Activated CD8-positive, alpha-beta T cell treated with anti-CD3 and anti-CD28 coated beads for 36 hours (primary cell): ENCODE results near the gene ZNF652. TPM values are rescaled to one million over a fixed set of nuclear protein-coding genes. Genes with fewer than 3 reads are reported as not detected.

ENCODE experiments used
- ATAC-seq: fragments of 200-7000 bp; cut with Tn5 transposase; one replicate; pipeline ENCODE4 v1.10.0; 2021; ENCODE audit warnings: mild to moderate bottlenecking, moderate library complexity
- CTCF ChIA-PET: fragments of 350-600 bp; sonication (Branson Sonifier 250); formaldehyde crosslinking; loops from one replicate; lab custom pipeline; 2021; ENCODE audit warnings: antibody characterized with exemption; lab: Charles Lee
- POLR2A ChIA-PET: fragments of 350-600 bp; sonication (Branson Sonifier 250); formaldehyde crosslinking; loops from one replicate; lab custom pipeline; 2021; ENCODE audit warnings: antibody characterized with exemption; lab: Charles Lee
- DNase-seq: peaks from one replicate; pipeline ENCODE4 v3.0.0-alpha.2; 2020
- H3K27ac Mint-ChIP-seq: one replicate; pipeline ENCODE4 v1.8.0; 2021; ENCODE audit warnings: mild to moderate bottlenecking, mixed read lengths
- H3K27me3 Mint-ChIP-seq: one replicate; pipeline ENCODE4 v1.8.0; 2021; ENCODE audit warnings: mixed read lengths
- H3K36me3 Mint-ChIP-seq: one replicate; pipeline ENCODE4 v1.8.0; 2021; ENCODE audit warnings: low read depth, mixed read lengths
- H3K4me1 Mint-ChIP-seq: one replicate; pipeline ENCODE4 v1.8.0; 2021; ENCODE audit warnings: low read depth, mixed read lengths
- H3K4me3 Mint-ChIP-seq: one replicate; pipeline ENCODE4 v1.8.0; 2021; ENCODE audit warnings: mild to moderate bottlenecking, moderate library complexity, mixed read lengths
- H3K9me3 Mint-ChIP-seq: one replicate; pipeline ENCODE4 v1.8.0; 2021; ENCODE audit warnings: mixed read lengths
- intact Hi-C: fragments of 100-400 bp; cut with micrococcal nuclease; formaldehyde crosslinking; loops from one replicate; pipeline ENCODE4 v1.10.0; 2022
- total RNA-seq, 2 experiments: library from RNA; stranded (reverse); gene quantifications; one replicate each; pipeline ENCODE4 v1.2.3, GENCODE V29; 2021
- TF ChIP-seq, protein P1 (sequence below): fragments of 200-600 bp; IDR thresholded peaks from one replicate; pipeline ENCODE4 v1.8.0; 2022; ENCODE audit warnings: antibody characterized with exemption, mild to moderate bottlenecking

Gene ZNF652
- total RNA-seq, 2 experiments from 2014 or later: 6.4 to 6.7 TPM

DNA sequence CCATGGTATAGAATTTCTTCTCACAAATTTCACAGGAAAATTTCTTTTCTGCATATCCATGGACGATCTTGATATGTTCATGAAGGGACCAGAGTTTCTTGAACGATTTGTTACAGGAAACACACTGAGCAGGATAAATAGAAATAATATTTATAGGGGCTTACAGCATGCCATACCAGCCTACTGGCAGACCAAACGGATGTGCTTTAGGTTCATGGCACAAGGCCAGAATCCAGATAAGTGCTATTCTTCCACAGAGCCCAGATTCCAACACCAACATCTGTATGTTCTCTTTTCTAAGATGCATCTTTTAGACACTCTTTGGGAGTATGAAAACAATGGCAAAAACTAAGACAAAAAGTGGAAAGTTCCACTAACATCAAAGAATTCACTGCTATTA lies 49.3 kb downstream of the ZNF652 start:
- Mint-ChIP-seq H3K27ac (no peak overlapping the region), H3K4me1 (peaks cover 23% of the 10 kb centered on the region), H3K4me3 (no peak overlapping the region), H3K9me3 (no peaks in the 10 kb centered on the region), H3K36me3 (no peaks in the 10 kb centered on the region), H3K27me3 (no peaks in the 10 kb centered on the region)
- POLR2A ChIA-PET: no interaction called here
- CTCF ChIA-PET: interaction anchor here (1.0 kb wide), 1 partner anchor 84 kb away, joined by 3 read pairs; no protein-coding TSS in a partner anchor
- DNase-seq: no peak
- no peak for ATAC-seq
- intact Hi-C loops: no loop called here
- TF ChIP-seq, protein P1, sequence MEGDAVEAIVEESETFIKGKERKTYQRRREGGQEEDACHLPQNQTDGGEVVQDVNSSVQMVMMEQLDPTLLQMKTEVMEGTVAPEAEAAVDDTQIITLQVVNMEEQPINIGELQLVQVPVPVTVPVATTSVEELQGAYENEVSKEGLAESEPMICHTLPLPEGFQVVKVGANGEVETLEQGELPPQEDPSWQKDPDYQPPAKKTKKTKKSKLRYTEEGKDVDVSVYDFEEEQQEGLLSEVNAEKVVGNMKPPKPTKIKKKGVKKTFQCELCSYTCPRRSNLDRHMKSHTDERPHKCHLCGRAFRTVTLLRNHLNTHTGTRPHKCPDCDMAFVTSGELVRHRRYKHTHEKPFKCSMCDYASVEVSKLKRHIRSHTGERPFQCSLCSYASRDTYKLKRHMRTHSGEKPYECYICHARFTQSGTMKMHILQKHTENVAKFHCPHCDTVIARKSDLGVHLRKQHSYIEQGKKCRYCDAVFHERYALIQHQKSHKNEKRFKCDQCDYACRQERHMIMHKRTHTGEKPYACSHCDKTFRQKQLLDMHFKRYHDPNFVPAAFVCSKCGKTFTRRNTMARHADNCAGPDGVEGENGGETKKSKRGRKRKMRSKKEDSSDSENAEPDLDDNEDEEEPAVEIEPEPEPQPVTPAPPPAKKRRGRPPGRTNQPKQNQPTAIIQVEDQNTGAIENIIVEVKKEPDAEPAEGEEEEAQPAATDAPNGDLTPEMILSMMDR: no peak

DNA sequence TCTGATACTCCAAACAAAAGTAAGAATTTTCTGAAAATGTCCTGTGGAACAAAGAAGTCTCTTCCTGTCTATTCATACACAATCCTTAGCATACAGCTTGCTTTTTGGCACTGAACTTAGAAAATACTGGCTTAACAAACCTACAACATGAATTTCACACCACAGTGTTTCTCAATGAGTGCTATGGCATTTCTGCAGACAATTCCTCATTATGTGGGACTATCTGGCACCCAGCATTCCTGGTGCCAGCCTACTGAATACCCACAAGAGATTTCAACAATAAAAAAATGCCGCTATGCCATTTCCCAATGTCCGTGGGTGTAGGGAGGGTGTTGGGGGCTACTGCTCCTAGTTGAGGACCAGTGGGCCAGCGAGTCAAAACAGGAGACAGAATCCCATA lies 62.1 kb downstream of the ZNF652 start:
- Mint-ChIP-seq H3K36me3 (peaks cover 3% of the 10 kb centered on the region), H3K9me3 (no peaks in the 10 kb centered on the region), H3K27ac (no peak overlapping the region), H3K4me1 (no peaks in the 10 kb centered on the region), H3K27me3 (no peaks in the 10 kb centered on the region), H3K4me3 (no peak overlapping the region)
- ChIA-PET POLR2A (no interaction called here), CTCF (interaction anchor here (4.2 kb wide), 1 partner anchor 9 kb away, joined by 18 read pairs; no protein-coding TSS in a partner anchor)
- intact Hi-C loops: no loop called here
- TF ChIP-seq, protein P1: no peak
- DNase-seq (no peak), ATAC-seq (no peak)

DNA sequence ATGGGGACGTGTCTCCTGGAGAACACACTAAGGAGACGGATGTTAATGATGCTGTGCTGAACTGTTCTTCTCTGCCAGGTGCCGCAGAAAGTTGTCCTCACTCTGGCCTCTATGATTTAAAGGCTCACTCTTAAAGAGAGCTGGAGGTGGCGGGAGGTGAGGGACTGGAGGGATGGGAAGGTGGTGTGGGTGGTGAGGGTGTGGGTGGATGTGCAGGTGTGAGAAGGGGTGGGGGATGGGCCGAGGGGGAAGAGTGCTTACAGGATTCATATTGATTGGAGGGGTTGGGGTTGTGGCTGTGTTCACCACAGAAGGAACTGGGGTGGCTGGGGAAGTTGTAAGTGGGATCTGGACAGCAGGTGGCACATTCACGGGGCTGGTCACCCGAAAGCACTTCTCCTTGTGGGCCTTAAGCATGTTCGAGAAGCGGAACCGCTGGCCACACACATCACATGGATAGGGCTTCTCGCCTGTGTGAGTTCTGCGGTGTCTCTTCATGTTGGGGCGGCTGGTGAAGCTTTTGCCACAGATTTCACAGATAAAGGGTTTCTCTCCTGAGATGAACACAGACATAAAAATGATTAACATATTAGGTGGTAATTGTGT lies 63.6 kb downstream of the ZNF652 start:
- CTCF ChIA-PET: interaction anchor here (0.8 to 4.2 kb wide), 6 partner anchors 8 to 168 kb away, joined by 3 to 18 read pairs (median 6); no protein-coding TSS in a partner anchor
- intact Hi-C loops: no loop called here
- H3K4me1 Mint-ChIP-seq: peaks cover 6% of the 10 kb centered on the region
- TF ChIP-seq, protein P1: no peak
- no peak for DNase-seq
- H3K36me3 Mint-ChIP-seq: no peaks in the 10 kb centered on the region
- no peaks in the 10 kb centered on the region for H3K27me3 Mint-ChIP-seq
- H3K27ac Mint-ChIP-seq: no peak overlapping the region
- POLR2A ChIA-PET: no interaction called here
- H3K9me3 Mint-ChIP-seq: no peaks in the 10 kb centered on the region
- no peak overlapping the region for H3K4me3 Mint-ChIP-seq
- ATAC-seq: no peak

DNA sequence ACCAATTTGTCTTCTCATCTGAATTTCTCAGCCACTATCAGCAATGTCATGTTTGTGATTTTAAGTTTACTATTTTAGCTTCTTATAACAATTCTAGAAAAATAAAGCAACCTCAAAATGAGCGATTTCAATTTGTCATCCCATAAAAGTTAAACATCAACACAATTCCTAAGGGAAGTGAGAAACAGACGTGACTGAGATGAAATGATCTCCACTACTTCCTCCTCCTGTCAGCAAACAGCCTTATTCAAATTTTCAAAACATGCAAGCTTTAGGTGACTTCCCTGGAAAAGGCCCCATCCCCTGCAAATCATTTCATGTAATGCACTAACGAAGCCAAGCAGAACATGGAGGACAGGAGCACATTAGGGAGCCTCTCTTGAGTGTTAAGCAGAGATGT lies 64.9 kb downstream of the ZNF652 start:
- no peaks in the 10 kb centered on the region for H3K27me3 Mint-ChIP-seq

More for the DNA sequence above, 64.9 kb downstream of the ZNF652 start:
- Mint-ChIP-seq H3K9me3 (no peaks in the 10 kb centered on the region), H3K4me1 (peaks cover 6% of the 10 kb centered on the region), H3K36me3 (no peaks in the 10 kb centered on the region), H3K27ac (no peak overlapping the region), H3K4me3 (no peak overlapping the region)
- TF ChIP-seq, protein P1: no peak
- intact Hi-C loops: no loop called here
- POLR2A ChIA-PET: interaction anchor here (0.6 kb wide), 1 partner anchor 134 kb away, joined by 3 read pairs; no protein-coding TSS in a partner anchor
- ATAC-seq: no peak
- CTCF ChIA-PET: interaction anchor here (0.8 to 2.6 kb wide), 11 partner anchors 9 to 266 kb away, joined by 3 to 11 read pairs (median 5); no protein-coding TSS in a partner anchor
- no peak for DNase-seq
